Measurements from ENCODE around the gene JAKMIP1. TPM values are rescaled to one million over a fixed set of nuclear protein-coding genes. Genes with fewer than 3 reads are reported as not detected.

JAKMIP1 gene
- total and polyA plus RNA-seq, 12 donors, result 0.14 to 5.3 (median 2.9) TPM; not detected in 2

DNA sequence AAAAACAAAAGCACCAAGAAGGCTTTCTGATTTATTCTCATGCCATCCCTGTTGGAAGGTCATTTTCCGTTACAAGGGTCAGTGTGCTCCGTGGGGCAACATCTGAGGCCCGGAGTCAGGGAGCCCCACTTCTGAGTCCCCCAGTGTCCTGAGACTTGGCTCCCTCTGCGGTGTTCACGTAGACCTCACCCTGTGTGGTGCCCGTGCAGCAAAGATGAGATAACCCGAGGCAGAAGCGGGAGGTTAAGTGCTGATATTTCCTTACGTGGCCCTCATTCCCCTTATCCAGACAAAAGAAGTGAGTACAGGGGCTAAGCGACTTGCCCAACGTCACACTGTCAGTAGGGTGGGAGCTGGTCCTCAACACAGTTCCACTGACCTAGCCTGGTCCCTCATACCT, 3.5 kb downstream of the JAKMIP1 start:
- Histone ChIP-seq H3K4me1 (replicated peaks in 1 of 2) (peaks cover 6 to 9% of the 10 kb centered on the region in 2 donors), H3K27ac (no peak overlapping the region), H3K4me3 (no peak overlapping the region), H3K9me3 (replicated peaks in 1 of 3) (no peaks in the 10 kb centered on the region), H3K36me3 (replicated peaks in 1 of 2) (no peaks in the 10 kb centered on the region), H3K27me3 (peaks cover 28% of the 10 kb centered on the region)
- intact Hi-C loops (cut with DNase I), result no loop called here
- TF ChIP-seq POLR2A (IDR thresholded peaks at IDR 0.05) (no peak), CTCF (IDR thresholded peaks at IDR 0.05) (no peak)
- DNase-seq, result no peak
- WGBS, 4 donors, result 72 to 82% (median 80%) methylated on average over 9 to 11 of the region's 11 CpGs

- Histone ChIP-seq H3K4me1 (replicated peaks in 1 of 2) (peaks cover 6 to 9% of the 10 kb centered on the region in 2 donors), H3K36me3 (replicated peaks in 1 of 2) (no peaks in the 10 kb centered on the region), H3K27ac (no peak overlapping the region), H3K4me3 (no peak overlapping the region), H3K9me3 (replicated peaks in 1 of 3) (no peaks in the 10 kb centered on the region), H3K27me3 (peaks cover 28% of the 10 kb centered on the region)
- intact Hi-C loops (cut with DNase I), result no loop called here
- DNase-seq, result no peak
- WGBS, 4 donors, result 76 to 82% (median 81%) methylated on average over 8 of the region's 8 CpGs
- TF ChIP-seq CTCF (IDR thresholded peaks at IDR 0.05), result no peak
- no peak for TF ChIP-seq POLR2A (IDR thresholded peaks at IDR 0.05)
These were observed 4.0 kb downstream of the JAKMIP1 start for GRCh38 chr4:6196324-6196723.

DNA sequence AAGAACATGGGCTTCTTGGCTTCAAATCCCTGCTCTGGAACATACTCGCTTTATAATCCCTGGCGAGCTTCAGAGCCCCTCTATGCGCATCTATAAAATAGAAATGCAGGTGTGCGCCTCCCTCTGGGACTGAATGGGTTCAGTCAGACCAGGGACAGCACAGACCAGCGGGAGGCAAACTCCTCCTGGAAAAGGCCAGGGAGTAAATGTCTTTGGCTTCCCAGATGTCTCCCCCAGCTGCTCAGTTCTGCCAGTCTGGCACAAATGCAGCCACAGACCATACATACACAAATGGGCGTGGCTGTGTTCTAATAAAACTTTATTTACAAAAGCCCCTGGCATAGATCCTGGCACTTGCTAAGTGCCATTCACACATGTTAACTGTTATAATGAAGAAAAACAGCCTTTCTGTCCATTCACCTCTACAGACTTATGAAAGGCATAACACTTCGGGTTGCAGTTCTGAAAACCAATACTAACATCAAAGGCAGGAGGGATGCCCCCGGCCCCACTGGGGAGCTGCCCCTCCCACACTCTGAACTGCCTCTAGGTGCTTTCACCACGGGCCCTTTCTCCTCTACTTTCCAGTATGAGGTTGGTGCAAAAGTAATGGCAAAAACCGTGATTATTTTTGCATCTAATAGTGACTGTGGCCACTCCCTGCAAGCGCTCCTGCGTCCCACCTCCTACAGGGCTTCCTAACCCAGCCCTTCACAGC, 4.6 kb downstream of the JAKMIP1 start:
- peaks cover 28% of the 10 kb centered on the region for H3K27me3 ChIP-seq
- no peak for TF ChIP-seq CTCF (IDR thresholded peaks at IDR 0.05)
- TF ChIP-seq POLR2A (IDR thresholded peaks at IDR 0.05), result no peak
- no peak for DNase-seq

GRCh38 chr4:6194458-6195195, 5.7 kb downstream of the JAKMIP1 start:
- H3K4me1 ChIP-seq (replicated peaks in 1 of 2), result peaks cover under 1 to 5% of the 10 kb centered on the region in 2 donors
- intact Hi-C loops (cut with DNase I), result no loop called here
- no peaks in the 10 kb centered on the region for H3K36me3 ChIP-seq (replicated peaks in 1 of 2)
- H3K9me3 ChIP-seq (replicated peaks in 1 of 3), result no peaks in the 10 kb centered on the region
- 77 to 95% (median 85%) methylated on average over 7 to 12 of the region's 12 CpGs for WGBS, 4 donors
- H3K27me3 ChIP-seq, result peaks cover 21% of the 10 kb centered on the region
- H3K4me3 ChIP-seq, result no peak overlapping the region
- no peak overlapping the region for H3K27ac ChIP-seq
- no peak for DNase-seq
- TF ChIP-seq CTCF (IDR thresholded peaks at IDR 0.05) (no peak), POLR2A (IDR thresholded peaks at IDR 0.05) (no peak)

More for the DNA sequence above, 4.6 kb downstream of the JAKMIP1 start:
- H3K27ac ChIP-seq, result no peak overlapping the region
- H3K4me3 ChIP-seq, result no peak overlapping the region
- H3K36me3 ChIP-seq (replicated peaks in 1 of 2), result no peaks in the 10 kb centered on the region
- H3K9me3 ChIP-seq (replicated peaks in 1 of 3), result no peaks in the 10 kb centered on the region
- intact Hi-C loops (cut with DNase I), result no loop called here
- WGBS, 4 donors, result 62 to 70% (median 68%) methylated on average over 12 of the region's 12 CpGs
- peaks cover 6 to 9% of the 10 kb centered on the region in 2 donors for H3K4me1 ChIP-seq (replicated peaks in 1 of 2)
